ENCODE data around the gene ITGA2B.
A peak's percentile ranks its signal among the peaks of the same experiment; 100 is the strongest.

DNA sequence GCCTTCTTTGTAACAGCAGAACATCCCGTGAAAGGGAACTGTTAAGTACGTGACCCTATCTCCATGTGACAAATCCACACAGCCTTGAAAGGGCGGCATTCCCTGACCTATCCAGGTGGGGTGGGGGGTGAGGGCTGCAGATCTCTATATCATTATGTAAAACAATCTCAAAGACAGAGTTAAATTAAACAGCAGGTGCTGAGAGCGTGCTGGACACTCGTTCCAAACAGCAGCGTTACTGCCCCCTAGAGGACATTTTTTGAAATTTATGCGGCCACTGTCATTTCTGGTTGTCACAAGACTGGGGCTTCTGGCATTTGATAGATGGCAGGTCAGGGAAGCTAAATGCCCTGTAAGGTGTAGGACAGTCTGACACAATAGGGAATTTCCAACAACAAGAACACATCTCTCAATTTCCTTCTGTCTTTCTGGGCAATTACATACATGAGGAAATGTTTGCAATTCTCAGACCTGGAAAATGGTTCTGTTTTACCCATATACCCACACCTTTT lies 58.1 kb downstream of the ITGA2B start:
- TF ChIP-seq, protein P1, sequence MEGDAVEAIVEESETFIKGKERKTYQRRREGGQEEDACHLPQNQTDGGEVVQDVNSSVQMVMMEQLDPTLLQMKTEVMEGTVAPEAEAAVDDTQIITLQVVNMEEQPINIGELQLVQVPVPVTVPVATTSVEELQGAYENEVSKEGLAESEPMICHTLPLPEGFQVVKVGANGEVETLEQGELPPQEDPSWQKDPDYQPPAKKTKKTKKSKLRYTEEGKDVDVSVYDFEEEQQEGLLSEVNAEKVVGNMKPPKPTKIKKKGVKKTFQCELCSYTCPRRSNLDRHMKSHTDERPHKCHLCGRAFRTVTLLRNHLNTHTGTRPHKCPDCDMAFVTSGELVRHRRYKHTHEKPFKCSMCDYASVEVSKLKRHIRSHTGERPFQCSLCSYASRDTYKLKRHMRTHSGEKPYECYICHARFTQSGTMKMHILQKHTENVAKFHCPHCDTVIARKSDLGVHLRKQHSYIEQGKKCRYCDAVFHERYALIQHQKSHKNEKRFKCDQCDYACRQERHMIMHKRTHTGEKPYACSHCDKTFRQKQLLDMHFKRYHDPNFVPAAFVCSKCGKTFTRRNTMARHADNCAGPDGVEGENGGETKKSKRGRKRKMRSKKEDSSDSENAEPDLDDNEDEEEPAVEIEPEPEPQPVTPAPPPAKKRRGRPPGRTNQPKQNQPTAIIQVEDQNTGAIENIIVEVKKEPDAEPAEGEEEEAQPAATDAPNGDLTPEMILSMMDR (IDR thresholded peaks at IDR 0.05), result peak in 5 of 7 experiments; percentile 64 to 85 (median 75)
- TF ChIP-seq EP300 (IDR thresholded peaks at IDR 0.05) (no peak), POLR2A (IDR thresholded peaks at IDR 0.05) (no peak)

Data from stomach (tissue), 4 donors.